ENCODE measurements around the gene COL16A1.

- TF ChIP-seq POLR2A (IDR thresholded peaks at IDR 0.05) = no peak
- no peak for TF ChIP-seq CTCF (IDR thresholded peaks at IDR 0.05)
These were observed 38.5 kb downstream of the COL16A1 start for GRCh38 chr1:31665234-31665878.

Measured in uterus (tissue), 2 donors.